Nephron progenitor cell (in vitro differentiated cells): Measurements from ENCODE around the gene EP400.

Source experiments
- DNase-seq: peaks from one replicate; pipeline ENCODE4 v3.0.0; 2021
- H3K27ac Mint-ChIP-seq: 2 replicates; pipeline ENCODE4 v1.8.0; 2021; ENCODE audit warnings: mild to moderate bottlenecking, moderate library complexity, mixed read lengths
- H3K27me3 Mint-ChIP-seq: 2 replicates; pipeline ENCODE4 v1.8.0; 2021; ENCODE audit warnings: mild to moderate bottlenecking, low read depth, mixed read lengths; ENCODE audit not compliant: poor library complexity
- H3K36me3 Mint-ChIP-seq: 2 replicates; pipeline ENCODE4 v1.8.0; 2021; ENCODE audit warnings: low read depth, mixed read lengths
- H3K4me1 Mint-ChIP-seq: 2 replicates; pipeline ENCODE4 v1.8.0; 2021; ENCODE audit warnings: mixed read lengths
- H3K4me3 Mint-ChIP-seq: 2 replicates; pipeline ENCODE4 v1.8.0; 2021; ENCODE audit warnings: mild to moderate bottlenecking, moderate library complexity, mixed read lengths
- H3K9me3 Mint-ChIP-seq: 2 replicates; pipeline ENCODE4 v1.8.0; 2021; ENCODE audit warnings: mild to moderate bottlenecking, moderate library complexity, mixed read lengths
- CTCF ChIP-seq: fragments of 200-600 bp; sonication (generic); IDR thresholded peaks from 2 replicates; pipeline ENCODE4 v1.5.0; 2021; ENCODE audit warnings: antibody characterized with exemption

EP400 gene

GRCh38 chr12:132103542-132104308 is 154.0 kb downstream of the EP400 start:
- no peak overlapping the region for H3K4me3 Mint-ChIP-seq

GRCh38 chr12:132105467-132105866 is 155.7 kb downstream of the EP400 start:
- DNase-seq, result no peak
- Mint-ChIP-seq H3K27me3 (no peaks in the 10 kb centered on the region), H3K9me3 (no peaks in the 10 kb centered on the region), H3K4me3 (no peak overlapping the region), H3K4me1 (peaks cover 22% of the 10 kb centered on the region), H3K27ac (no peak overlapping the region), H3K36me3 (peaks cover 42% of the 10 kb centered on the region)
- no peak for TF ChIP-seq CTCF

More at GRCh38 chr12:132103542-132104308, 154.0 kb downstream of the EP400 start:
- no peak for TF ChIP-seq CTCF
- no peak for DNase-seq
- Mint-ChIP-seq H3K9me3 (no peaks in the 10 kb centered on the region), H3K4me1 (peaks cover 19% of the 10 kb centered on the region), H3K27me3 (no peaks in the 10 kb centered on the region), H3K27ac (peak overlapping the region; percentile 29), H3K36me3 (peaks cover 44% of the 10 kb centered on the region)

GRCh38 chr12:132106921-132107320 is 157.2 kb downstream of the EP400 start:
- Mint-ChIP-seq H3K4me3 (no peak overlapping the region), H3K9me3 (no peaks in the 10 kb centered on the region), H3K27me3 (no peaks in the 10 kb centered on the region), H3K27ac (no peak overlapping the region), H3K4me1 (peaks cover 22% of the 10 kb centered on the region), H3K36me3 (peaks cover 51% of the 10 kb centered on the region)
- no peak for DNase-seq
- TF ChIP-seq CTCF, result no peak

GRCh38 chr12:132108211-132108832 is 158.6 kb downstream of the EP400 start:
- no peak for TF ChIP-seq CTCF
- Mint-ChIP-seq H3K27ac (peak overlapping the region; percentile 64), H3K4me1 (peaks cover 17% of the 10 kb centered on the region), H3K9me3 (no peaks in the 10 kb centered on the region), H3K27me3 (no peaks in the 10 kb centered on the region), H3K4me3 (no peak overlapping the region), H3K36me3 (peaks cover 53% of the 10 kb centered on the region)
- DNase-seq, result peak; percentile 35

GRCh38 chr12:132109741-132110140 is 160.0 kb downstream of the EP400 start:
- Mint-ChIP-seq H3K9me3 (no peaks in the 10 kb centered on the region), H3K4me1 (peaks cover 14% of the 10 kb centered on the region), H3K27ac (peak overlapping the region; percentile 32), H3K27me3 (no peaks in the 10 kb centered on the region), H3K36me3 (peaks cover 63% of the 10 kb centered on the region), H3K4me3 (no peak overlapping the region)
- TF ChIP-seq CTCF, result no peak
- DNase-seq, result no peak
